Pulmonary artery endothelial cell (primary cell): Measurements from ENCODE around the gene HSP90AB1. TPM values are rescaled to one million over a fixed set of nuclear protein-coding genes. Genes with fewer than 3 reads are reported as not detected.

ENCODE experiments used
- DNase-seq: peaks from one replicate; pipeline ENCODE4 v3.0.0-alpha.2; 2011; ENCODE audit warnings: low read depth, low spot score
- total RNA-seq: library from RNA; depleted of rRNA; stranded (reverse); fragments of >200 nt; gene quantifications from 2 replicates; pipeline ENCODE4 v1.2.3, GENCODE V29; 2014

The HSP90AB1 gene
- total RNA-seq, 1 donor from 2014 or later: 779 TPM

GRCh38 chr6:44285552-44286284 is 38.8 kb downstream of the HSP90AB1 start:
- DNase-seq: no peak

- DNase-seq: no peak
These were observed 39.3 kb downstream of the HSP90AB1 start for GRCh38 chr6:44286285-44286565.

GRCh38 chr6:44286747-44287146 is 39.8 kb downstream of the HSP90AB1 start:
- no peak for DNase-seq

GRCh38 chr6:44289726-44290260 is 42.9 kb downstream of the HSP90AB1 start:
- no peak for DNase-seq

- DNase-seq: no peak
These were observed 44.9 kb downstream of the HSP90AB1 start for GRCh38 chr6:44291841-44292240.

GRCh38 chr6:44292661-44293365 is 45.9 kb downstream of the HSP90AB1 start:
- DNase-seq: no peak

- DNase-seq: no peak
These were observed 48.2 kb downstream of the HSP90AB1 start for GRCh38 chr6:44294832-44295791.

- DNase-seq: no peak
These were observed 50.5 kb downstream of the HSP90AB1 start for GRCh38 chr6:44297063-44298038.

GRCh38 chr6:44298055-44298803 is 51.3 kb downstream of the HSP90AB1 start:
- DNase-seq: no peak

- DNase-seq: no peak
These were observed 52.0 kb downstream of the HSP90AB1 start for GRCh38 chr6:44298864-44299263.

GRCh38 chr6:44300292-44300823 is 53.5 kb downstream of the HSP90AB1 start:
- no peak for DNase-seq

- no peak for DNase-seq
These were observed 54.2 kb downstream of the HSP90AB1 start for GRCh38 chr6:44301106-44301505.

GRCh38 chr6:44301782-44302564 is 55.1 kb downstream of the HSP90AB1 start:
- DNase-seq: no peak

- no peak for DNase-seq
These were observed 56.0 kb downstream of the HSP90AB1 start for GRCh38 chr6:44302856-44303255.

Other genes with a start within 250 kb of the HSP90AB1 start
- 60.5 and 70.8 TPM in 2 replicates for gene MRPL14, start 119.6 kb upstream of the HSP90AB1 start, total RNA-seq
- gene TMEM63B, start 119.5 kb upstream of the HSP90AB1 start, total RNA-seq: 14.0 and 21.8 TPM in 2 replicates
- gene CAPN11, start 88.3 kb upstream of the HSP90AB1 start, total RNA-seq: 0.67 and 2.7 TPM in 2 replicates
- gene MYMX, start 30.2 kb upstream of the HSP90AB1 start, total RNA-seq: 0.13 TPM in 1 of 2 replicates, not detected in the other
- 72.0 and 88.4 TPM in 2 replicates for gene SLC29A1, start 23.5 kb upstream of the HSP90AB1 start, total RNA-seq
- gene SLC35B2, start 10.4 kb downstream of the HSP90AB1 start, total RNA-seq: 43.8 and 57.0 TPM in 2 replicates
- gene NFKBIE, start 18.4 kb downstream of the HSP90AB1 start, total RNA-seq: 9.6 and 14.0 TPM in 2 replicates
- 0.07 and 0.11 TPM in 2 replicates for gene TMEM151B, start 23.3 kb downstream of the HSP90AB1 start, total RNA-seq
- gene AARS2, start 66.2 kb downstream of the HSP90AB1 start, total RNA-seq: 17.3 and 27.0 TPM in 2 replicates
- gene SPATS1, start 95.5 kb downstream of the HSP90AB1 start, total RNA-seq: not detected in 2 replicates
- gene CDC5L, start 140.6 kb downstream of the HSP90AB1 start, total RNA-seq: 21.1 and 28.5 TPM in 2 replicates